Activated naive CD4-positive, alpha-beta T cell treated with Interleukin-2 at 50 U/mL for 16 hours (primary cell): ENCODE data around the gene CAMTA1.
A peak's percentile ranks its signal among the peaks of the same experiment; 100 is the strongest.

ENCODE experiments used
- DNase-seq: peaks from one replicate; pipeline ENCODE4 v3.0.0-alpha.2; 2020

CAMTA1 gene

DNA sequence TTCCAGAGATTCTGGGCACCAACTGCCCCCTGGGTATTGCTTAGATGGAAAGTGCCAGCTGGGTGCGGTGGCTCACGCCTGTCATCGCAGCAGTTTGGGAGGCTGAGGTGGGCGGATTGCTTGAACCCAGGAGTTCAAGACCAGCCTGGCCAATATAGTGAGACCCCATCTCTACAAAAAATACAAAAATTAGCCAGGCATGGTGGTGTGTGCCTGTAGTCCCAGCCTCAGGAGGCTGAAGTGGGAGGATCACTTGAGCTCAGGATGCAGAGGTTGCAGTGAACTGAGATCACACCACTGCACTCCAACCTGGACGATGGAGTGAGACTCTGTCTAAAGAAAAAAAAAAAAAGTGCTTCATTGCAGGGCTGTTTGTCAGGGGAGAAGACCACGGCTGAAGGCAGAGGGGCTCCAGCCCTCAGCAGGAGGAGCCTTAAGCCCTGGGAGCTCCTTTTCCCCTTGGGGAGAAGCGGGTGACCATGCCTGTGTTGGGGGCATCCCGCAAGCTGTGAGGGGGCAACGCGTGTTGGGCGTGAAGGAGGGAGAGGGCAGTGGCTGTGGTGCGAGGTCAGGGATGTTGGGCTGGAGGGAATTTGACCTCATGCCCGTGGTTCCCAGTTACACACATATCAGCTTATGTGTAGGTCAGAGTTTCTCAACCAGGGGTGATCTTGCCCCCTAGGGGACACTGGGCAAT is 854.3 kb downstream of the CAMTA1 start:
- no peak for DNase-seq

DNA sequence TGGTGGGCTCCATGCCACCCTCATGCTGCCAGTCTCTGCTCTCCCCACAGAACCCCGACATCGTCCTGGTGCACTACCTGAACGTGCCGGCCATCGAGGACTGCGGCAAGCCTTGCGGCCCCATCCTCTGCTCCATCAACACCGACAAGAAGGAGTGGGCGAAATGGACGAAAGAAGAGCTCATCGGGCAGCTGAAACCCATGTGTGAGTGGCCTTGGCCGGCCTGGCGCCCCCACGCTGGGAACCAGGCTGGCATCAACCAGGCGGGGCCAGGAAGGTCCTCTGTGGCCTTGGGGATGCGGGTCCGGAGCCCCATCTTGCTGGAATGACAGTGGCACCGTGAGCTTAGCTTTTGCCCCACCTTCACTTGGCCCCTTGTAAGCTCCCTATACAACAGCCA is 855.1 kb downstream of the CAMTA1 start:
- DNase-seq: no peak

DNA sequence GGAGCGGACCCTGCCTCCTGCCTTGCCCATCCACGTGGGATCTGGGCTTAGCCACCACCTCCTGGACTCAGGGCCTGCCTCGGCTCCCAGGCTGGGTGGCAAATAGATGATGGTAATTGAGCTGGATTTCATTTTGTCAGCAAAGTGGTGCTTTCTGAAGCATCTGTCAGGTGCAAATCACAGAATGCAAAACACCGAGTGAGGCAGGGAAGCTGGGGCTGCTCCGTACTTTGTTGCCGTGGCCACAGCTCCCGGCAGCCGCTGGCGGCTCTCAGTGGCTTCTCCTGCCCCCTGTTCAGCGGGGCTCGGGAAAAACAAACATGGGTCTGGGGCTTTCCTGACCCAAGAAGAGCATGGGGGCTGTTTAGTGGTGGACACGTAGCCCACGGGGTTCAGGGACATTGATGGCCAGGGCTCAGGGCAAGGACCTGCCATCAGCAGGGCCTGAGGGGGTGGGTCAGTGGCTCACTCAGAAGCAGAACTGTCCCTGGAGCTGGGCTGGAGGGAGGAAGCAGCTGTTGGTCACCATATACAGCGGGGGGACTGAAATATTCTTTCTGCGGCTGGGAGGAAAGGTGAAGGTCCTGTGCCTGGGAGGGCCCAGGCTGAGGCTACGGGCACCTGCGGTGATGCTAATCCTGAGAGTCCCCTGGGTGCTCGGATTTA is 855.8 kb downstream of the CAMTA1 start:
- DNase-seq: no peak

DNA sequence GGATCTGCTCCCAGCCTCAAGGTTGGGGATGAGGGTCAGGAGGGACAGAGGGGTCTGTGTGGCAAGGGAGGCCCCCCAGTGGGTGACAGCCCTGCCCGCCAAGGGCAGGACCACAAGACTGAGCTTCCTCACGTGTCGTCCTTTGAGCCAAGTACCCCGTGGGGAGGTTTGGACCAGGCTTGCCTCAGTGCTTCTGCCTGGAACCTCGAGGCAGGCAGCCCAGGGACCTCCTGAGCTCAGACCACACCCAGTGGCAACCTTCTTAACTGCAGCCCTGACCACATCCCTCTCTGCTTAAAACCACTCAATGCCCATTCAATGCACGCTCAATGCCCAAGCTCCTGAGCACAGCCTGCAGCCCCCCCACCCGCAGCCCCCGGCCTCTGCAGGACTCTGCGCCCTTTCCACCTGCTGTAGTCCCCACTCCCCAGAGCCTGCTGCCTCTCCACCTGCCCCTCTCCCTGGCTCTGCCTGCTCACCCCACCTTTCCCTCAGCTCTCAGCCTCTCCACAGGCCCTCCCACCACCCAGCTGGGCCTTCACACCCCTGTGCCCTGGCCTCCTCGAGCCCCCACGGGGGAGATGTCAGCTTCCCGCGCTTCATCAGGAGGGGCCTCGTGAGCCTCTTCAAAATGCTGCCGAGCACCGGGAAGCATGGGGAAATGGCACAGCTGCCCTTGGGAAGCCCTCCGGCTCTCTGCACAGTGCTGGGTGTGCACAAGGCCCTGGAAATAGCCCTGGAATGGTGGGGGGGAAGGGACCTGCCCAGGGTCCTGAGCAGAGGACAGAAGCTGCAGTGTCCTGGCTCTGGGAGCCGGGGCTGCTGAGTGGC is 856.5 kb downstream of the CAMTA1 start:
- DNase-seq: no peak

DNA sequence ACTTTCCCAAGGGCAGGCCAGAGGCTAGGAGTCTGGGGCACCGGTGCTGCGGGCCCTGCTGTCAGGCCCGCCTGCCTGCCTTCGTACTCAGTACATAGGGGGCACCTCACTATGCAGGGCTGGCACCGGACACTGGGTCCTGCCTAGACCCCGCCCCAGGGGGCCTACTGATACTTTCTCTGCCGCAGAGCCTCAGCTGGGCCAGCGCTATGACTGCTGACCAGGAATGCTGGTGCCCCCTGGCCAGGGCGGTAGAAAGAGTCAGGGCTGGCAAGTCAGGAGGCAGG is 857.1 kb downstream of the CAMTA1 start:
- no peak for DNase-seq

DNA sequence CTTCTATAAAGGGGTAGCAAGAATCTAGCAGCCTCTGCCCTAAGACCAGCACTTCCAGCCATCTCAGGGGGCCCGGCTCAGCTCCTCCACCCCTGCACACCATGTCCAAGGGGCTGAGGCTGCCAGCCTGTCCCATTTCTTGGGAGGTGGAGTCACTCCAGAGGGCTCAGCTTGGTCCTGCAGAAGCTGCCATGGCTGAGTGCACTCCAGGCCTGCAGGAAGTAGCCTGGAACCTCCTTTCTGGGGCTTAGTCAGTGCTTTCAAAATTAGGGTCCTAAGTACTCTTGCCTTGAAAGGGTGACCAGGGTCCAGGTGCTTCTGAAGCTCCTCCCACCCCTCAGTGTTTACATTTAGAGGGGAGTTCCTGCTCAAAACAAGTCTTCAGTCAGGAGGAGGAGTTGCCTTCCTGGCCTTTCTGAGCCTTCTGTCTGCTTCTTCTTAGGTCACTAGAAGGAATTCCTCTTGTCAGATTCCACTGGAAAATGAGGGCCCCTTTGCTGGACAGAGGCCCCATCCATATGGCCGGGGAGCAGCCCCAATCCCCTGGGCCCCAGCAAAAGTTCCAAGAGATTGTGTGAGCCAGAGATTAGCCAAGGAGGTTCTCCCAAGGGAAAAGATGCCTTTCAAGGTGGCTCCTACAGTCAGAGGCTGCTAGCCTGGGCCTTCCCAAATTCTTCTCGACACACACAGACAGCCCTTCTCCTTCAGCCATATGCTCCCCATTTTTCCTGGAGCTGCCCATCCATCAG is 857.7 kb downstream of the CAMTA1 start:
- DNase-seq: no peak

DNA sequence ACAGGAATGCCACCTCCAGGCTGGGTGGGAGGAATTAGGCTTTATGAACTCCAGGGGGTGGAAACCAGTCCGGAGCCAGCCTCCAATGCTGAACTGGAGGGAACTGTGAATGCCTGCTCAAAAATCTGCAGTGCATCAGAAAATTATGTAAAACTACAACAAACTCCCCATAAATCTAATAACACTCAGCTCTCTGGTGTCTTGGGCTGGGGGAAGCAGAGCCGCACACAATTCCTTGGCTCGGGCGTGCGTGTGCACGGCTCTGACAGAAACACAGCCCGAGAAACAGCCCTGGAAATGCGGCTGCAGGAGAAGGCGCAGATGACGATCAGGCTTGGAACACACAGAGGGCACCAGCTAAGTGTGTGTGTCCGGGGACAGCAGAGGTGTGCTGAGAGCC is 858.3 kb downstream of the CAMTA1 start:
- no peak for DNase-seq

DNA sequence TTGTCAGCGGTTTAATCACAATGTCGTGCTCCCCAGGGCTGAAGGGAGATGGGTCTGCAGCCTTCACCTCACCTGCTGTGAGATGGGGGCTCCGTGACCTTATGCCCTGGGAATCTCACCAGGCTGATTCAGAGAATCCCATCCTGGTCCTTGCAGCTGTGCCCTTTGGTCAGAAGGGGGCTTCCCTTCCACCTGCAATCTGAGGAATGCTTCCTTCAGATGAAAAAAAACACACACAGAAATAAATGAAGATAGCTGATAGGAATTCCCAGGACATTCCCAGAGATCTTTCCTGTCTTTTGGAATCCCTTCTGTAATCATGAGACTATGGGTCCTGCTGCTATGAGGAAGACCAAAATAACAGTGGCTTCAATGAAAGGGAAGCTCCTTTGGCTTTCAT is 858.8 kb downstream of the CAMTA1 start:
- no peak for DNase-seq

DNA sequence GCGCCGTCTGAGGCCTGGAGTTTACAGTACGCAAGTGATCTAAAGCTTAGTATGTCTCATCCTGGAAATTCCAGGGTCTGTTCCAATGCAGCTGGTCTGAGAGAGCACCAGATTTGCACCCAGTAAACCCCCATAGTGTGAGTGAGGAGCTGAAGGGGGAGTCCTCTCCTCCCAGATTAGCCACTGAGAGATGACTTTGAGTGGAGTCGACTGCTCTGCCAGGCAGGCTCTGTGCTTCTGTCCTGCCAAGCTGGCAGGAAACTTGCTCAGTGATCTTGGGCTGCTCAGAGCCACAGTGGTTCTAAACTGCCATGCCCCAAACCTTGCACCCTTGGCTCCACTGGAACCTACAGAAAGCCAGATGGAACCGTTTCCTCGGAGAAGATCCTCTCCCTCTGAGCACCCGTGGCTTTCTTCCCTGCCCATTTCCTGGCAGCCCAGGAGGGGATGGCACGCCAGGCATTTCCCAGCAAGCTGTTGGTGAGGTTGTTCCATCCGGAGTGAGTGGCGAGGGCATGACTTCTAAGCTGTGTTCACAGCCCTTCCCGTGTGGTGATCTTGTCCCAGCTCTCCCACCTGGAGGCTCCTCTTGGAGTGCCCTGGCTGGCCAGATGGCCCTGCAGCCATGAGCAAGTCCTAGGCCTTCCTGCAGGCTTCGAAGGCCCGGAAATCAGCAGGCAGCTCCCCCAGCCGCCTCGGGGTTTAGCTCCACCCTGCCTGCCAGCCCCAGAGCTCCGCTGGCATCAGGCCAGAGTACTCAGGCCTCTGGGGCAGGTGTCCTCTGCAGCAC is 859.9 kb downstream of the CAMTA1 start:
- DNase-seq: no peak

DNA sequence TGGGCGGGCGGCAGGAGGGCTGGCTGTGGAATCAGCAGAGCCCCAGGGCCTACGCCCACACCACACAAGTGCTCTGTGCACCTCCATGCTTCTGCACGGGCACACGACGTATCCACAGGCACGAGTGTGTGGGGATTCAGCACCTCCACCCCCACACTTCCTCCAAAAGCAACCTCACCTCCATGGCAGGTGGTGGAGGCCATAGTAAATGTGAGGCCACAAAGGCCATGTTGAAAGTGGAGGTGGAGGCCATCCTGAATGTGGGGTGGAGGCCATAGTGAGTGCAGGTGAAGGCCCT is 860.4 kb downstream of the CAMTA1 start:
- DNase-seq: no peak

DNA sequence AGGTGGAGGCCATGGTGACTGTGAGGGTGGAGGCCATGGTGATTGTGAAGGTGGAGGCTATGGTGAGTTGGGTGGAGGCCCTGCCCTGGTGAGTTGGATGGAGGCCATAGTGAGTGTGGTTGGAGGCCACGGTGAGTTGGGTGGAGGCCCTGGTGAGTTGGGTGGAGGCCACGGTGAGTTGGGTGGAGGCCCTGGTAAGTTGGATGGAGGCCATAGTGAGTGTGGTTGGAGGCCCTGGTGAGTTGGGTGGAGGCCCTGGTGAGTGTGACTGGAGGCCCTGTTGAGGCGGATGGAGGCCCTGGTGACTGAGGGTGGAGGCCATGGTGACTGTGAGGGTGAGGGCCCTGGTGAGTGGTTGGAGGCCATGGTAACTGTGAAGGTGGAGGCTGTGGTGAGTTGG is 860.9 kb downstream of the CAMTA1 start:
- DNase-seq: no peak

DNA sequence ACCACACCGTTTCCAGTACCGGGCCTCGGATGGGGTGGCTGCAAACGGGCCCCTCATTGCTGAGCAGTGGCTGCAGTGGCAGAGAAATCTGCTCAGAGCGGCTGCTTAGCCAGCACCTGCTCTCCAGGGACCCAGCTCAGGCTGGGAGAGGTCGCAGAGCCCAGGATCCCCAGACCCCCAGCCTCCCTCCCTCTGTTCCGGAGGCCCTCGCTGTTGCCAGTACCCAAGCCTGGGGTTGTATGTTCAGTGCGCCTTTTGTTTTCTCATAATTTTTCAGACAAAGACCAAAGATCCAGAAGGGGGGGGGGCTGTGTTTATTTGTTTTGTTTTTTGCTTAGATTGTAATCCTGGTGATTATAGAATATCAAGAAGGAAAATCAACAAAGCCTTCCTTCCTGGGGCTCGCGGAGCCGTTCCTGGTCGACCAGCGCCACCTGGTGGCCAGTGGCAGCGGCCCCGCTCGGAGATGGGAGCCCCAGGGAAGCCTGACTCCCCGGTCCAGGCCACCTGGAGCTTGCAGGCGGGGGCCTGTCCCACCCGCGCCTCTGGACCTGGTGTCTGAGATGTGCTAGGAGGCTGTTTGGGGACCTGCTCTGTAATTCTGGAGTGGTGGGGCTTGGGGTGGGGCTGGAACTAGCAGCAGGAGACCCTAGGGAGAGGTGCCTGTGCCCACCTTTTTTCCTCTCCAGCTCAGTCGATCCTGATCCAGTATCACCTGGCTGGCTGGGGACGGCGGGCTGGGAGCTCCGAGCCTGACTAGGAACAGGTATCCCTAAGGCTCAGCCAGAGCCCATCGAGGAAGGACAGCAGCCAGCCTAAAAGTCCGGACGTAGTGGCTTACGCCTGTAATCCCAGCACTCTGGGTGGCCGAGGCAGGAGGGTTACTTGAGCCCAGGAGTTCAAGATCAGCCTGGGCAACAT is 862.0 kb downstream of the CAMTA1 start:
- DNase-seq: peak; percentile 70

DNA sequence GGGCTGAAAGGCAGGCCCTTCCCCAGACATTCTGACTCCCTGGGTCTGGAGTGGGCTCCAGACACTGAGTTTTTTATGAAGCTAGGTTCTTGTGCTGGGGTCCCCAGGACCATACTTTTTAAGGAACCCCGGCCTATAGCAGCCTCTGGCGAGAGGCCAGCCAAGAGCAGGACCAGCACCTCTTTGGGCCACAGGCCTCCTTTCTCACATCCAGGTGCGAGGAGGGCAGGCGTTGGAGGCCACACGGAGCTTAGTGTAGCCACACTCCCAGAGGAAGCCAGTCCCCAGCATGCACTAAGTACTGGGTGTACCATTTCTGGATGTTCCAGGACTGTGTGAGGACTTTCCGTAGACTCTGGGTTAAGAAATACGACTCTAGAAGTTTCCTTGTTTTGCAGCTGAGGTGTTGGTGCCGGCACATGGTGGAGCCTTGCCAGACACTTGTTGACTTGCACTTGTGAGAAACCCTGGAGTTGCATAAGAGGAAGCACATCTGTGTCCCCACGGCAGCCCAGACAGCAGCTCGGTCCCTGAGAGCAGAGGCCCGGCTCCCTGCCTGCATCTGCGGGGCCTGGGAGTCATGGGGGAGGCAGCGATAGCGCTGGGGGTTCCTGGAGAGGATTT is 863.6 kb downstream of the CAMTA1 start:
- no peak for DNase-seq

DNA sequence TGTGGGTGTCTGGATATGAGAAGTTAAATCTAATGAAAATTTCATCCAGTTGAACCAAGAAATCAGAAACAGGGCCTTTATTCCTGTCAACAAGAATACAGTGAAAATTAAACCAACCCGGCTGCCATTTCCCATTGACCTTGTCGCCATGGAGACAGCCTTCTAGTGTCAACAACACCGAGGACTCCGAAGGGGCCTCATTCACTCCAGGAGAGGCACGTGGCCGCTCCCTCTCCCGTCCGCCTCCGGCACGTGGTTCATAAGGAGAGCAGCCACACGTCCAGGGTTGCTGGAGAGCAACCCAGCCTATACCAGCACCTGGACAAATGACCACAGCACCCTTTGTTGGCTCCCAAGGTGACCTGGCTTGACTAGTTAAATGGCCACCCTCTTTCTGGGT is 865.5 kb downstream of the CAMTA1 start:
- DNase-seq: no peak

DNA sequence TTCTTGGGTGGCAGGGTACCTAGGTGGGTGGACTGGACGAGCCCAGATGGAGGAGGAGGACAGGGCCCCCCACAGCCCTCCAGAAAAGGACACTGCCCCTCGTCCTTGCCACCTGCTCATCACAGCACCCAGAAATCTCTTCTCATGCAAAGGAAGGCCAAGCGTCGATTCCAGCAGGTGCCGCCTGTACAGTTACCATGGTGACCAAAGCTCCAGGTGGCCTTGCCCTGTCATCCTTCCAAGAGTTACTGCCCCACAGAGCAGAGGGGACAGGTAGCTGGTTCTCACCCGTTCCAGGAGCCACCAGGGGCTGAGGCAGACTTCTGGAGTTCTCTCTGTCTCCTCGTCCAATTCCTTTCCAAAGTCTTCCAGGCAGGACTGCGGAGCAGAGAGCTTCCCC is 865.9 kb downstream of the CAMTA1 start:
- DNase-seq: no peak

DNA sequence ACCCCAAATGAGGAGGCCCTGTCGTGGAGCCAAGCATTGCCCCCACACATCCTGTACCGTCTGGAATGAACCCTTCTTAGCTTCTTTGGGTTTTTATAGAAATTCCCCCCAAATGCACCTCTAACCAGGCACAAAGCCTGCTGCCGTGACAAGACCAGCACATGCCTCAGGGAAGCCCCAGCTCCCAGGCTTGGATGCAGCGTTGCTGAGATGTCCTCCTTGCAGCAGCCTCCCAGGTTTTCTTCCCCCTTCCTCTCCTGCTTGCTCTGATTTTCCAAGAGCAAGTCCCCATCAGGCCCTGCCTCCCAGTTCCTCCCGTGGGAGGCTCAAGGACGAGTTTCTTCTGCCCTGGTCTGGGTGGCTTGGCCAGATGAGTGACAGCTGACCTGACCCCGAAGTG is 866.8 kb downstream of the CAMTA1 start:
- no peak for DNase-seq

DNA sequence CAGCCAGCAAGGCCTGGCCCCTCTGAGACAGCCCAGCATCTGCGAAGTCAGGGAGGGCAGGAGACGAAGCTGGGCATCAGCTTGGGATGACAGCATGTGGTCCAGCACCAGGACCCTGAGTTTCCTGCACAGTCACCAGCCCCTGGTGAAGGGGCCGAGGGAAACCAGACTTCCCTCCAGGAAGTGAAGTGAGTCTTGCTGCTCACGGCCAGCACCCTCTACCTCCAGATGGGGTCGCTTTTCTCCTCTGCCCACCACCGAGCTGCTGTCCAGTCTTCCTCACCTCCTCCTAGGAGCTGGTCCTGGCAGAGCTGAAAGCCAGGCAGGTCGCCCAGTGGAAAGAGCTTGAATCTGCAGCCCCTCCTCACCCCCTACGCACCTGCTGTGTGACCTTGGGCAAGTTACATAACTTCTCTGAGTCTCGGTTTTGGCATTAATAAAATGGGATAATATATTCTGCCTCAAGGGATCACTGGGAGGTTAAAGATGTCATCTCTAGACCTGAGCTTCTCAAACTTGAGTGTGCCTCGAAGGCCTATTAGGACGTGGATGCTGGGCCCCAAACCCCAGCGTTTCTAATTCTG is 867.4 kb downstream of the CAMTA1 start:
- no peak for DNase-seq

DNA sequence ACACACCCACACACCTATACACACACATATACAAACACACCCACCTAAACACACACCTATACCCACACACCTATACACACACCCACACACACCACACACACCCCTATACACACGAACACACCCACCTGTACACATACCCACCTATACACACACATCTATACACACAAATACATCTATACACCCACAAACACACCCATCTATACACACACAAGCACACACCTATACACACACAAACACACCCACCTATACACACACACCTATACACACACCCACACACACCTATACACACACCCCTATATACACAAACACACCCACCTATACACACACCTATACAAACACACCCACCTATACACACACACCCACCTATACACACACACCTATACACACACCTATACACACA is 869.5 kb downstream of the CAMTA1 start:
- no peak for DNase-seq

DNA sequence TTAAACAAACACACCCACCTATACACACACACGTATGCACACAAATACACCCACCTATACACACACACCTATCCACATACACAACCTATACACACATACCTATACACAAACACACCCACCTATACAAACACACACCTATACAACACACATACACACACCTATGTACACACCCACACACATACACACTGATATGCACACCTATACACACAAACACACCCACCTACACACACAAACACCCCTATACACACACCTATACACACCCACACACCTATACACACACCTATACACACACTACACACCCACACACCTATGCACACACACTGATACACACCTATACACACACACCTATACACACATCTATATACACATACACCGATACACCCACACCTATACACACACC is 870.1 kb downstream of the CAMTA1 start:
- DNase-seq: no peak

DNA sequence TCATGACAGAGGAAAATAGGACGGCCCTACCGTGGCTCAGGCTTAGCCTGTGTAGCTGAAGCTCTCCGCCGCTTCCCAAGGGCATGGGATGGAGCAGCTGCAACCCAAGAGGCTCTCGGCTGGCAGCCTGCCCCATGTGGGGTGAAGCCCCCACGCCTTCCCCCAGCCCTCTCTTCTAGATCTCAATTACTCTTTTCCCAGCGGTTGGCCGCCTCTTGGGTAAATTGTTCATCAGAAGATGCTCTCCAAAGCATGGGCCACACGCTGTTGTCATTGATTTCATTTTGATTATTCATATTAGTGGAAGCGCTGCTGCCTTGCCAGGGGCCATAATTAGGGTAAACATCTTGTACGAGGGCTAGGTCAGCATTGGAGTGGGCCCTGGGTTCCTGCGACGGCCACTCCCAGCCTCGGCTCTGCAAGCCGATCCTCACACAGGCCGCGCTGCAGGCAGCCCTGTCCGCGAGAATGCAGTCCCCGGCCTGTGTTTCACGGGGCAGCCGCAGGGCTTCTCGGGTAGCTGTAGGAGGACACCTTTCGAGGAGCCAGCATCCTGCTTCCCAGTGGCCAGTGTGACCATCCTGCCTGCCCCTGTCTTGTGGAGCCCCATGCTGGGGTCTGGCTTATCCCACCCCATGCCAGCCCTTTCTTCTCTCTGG is 871.4 kb downstream of the CAMTA1 start:
- DNase-seq: no peak
